Activated naive CD4-positive, alpha-beta T cell treated with anti-CD3 and anti-CD28 coated beads, Interleukin-2, amount 10 ng/mL, durations not matched to agents 7 days and 5 days (primary cell): Measurements from ENCODE around the gene PDGFA.
A peak's percentile ranks its signal among the peaks of the same experiment; 100 is the strongest.

Source experiments
- CTCF ChIA-PET: fragments of 350-600 bp; sonication (Branson Sonifier 250); formaldehyde crosslinking; loops from one replicate; lab custom pipeline; 2021; ENCODE audit warnings: antibody characterized with exemption; lab: Charles Lee
- DNase-seq: peaks from one replicate; pipeline ENCODE4 v3.0.0-alpha.2; 2020
- H3K27ac Mint-ChIP-seq: one replicate; pipeline ENCODE4 v1.8.0; 2021; ENCODE audit warnings: mild to moderate bottlenecking, moderate library complexity, mixed read lengths
- H3K27me3 Mint-ChIP-seq: one replicate; pipeline ENCODE4 v1.8.0; 2021; ENCODE audit warnings: mild to moderate bottlenecking, mixed read lengths
- H3K36me3 Mint-ChIP-seq: one replicate; pipeline ENCODE4 v1.8.0; 2021; ENCODE audit warnings: mixed read lengths
- H3K4me1 Mint-ChIP-seq: one replicate; pipeline ENCODE4 v1.8.0; 2021; ENCODE audit warnings: mixed read lengths
- H3K4me3 Mint-ChIP-seq: one replicate; pipeline ENCODE4 v1.8.0; 2021; ENCODE audit warnings: mild to moderate bottlenecking, moderate library complexity, mixed read lengths
- H3K9me3 Mint-ChIP-seq: one replicate; pipeline ENCODE4 v1.8.0; 2021; ENCODE audit warnings: mixed read lengths

PDGFA gene

DNA sequence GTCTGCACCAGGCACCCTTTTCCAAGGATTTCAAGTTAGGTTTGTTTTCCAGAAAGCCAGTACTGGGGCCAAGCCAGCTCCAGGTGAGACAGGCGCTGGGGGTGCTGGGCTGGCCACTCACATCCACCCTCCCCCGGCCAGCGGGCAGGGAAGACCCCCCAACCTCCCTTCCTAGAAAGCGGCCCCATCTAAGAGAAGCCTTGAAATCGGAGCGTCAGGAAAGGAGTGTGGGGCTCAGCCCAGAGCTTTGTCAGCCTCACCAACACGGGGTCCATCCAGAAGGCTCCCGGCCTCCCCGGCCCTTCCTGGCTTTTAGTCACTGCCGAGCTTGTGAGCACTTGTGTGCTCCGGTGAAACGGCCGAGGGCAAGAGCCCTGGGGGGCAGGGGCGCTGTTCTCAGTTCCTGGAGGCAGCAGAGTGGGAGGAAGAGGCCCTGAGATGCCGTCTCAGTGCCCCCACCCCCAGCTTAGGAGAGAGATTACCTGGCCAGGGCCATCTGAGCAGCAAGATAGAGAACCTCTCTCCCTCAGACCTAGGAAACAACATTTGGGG is 39.6 kb downstream of the PDGFA start:
- Mint-ChIP-seq H3K4me3 (no peak overlapping the region), H3K9me3 (no peaks in the 10 kb centered on the region), H3K27ac (no peak overlapping the region), H3K36me3 (no peaks in the 10 kb centered on the region), H3K27me3 (peaks cover 4% of the 10 kb centered on the region), H3K4me1 (no peaks in the 10 kb centered on the region)
- CTCF ChIA-PET = interaction anchor here (0.6 kb wide), 1 partner anchor 390 kb away, joined by 4 read pairs; no protein-coding TSS in a partner anchor
- no peak for DNase-seq

DNA sequence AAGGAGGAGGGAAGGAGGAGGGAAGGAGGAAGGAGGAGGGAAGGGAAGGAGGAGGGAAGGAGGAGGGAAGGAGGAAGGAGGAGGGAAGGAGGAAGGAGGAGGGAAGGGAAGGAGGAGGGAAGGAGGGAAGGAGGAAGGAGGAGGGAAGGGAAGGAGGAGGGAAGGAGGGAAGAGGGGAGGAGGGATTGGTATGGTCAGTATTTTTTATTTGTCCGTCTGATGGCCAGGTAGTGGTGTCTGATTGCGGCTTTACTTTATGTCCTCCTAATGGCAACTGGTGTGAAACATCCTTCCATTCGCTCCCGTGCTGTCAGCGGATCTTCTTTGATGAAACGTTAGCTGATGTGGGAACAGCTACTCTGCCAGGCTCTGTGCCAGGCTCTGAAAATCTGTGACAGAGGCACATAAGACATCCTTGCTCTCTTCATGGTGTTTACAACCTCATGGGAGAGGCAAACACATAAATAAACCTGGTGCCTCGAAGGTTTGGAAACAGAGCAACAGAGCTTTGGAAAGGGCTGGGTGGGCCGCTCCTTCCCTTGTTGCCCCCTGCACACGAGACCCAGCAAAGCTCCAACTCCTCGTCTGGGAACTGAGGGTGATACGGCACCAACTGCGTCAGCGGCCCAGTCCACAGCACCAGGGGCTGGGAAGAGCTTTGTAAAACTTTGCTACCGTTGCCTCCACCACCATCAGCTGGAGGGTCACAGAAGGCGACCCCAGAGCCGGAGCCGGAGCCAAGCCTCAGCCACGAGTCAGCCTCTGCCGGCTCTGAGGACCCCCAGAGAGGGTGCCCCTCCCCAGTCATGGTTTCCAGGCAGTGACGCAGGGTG is 40.3 kb downstream of the PDGFA start:
- no peaks in the 10 kb centered on the region for H3K9me3 Mint-ChIP-seq
- no peak for DNase-seq

DNA sequence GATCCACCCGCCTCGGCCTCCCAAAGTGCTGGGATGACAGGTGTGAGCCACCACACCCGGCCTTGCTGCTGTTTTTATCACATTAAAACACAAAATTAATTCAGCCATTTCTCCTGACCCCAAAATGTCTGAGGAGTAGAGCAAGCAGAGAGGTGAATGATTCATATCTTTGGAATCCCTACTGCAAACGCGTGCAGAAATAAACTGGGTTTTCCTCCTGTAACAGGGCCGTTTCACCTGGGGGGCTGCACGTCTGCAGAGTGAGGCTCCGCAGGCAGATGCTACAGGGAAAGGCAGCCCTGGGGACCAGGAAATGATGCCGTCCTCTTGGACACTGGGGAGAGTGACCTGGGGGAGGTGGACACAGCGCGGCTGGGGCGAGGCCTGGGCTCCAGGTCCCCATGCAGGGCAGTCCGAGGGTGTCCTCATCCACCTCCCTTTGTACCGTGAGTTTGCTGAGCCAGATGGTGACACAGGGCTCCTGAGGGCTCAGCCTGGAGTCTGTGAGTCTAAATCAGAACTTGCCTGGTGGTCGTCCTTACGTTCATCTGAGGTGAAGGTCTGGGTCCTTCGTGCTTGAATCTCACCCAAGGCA is 41.9 kb downstream of the PDGFA start:
- Mint-ChIP-seq H3K9me3 (peaks cover 2% of the 10 kb centered on the region), H3K36me3 (no peaks in the 10 kb centered on the region), H3K27ac (no peak overlapping the region), H3K4me3 (no peak overlapping the region), H3K4me1 (no peaks in the 10 kb centered on the region), H3K27me3 (peaks cover 4% of the 10 kb centered on the region)
- DNase-seq = no peak
- CTCF ChIA-PET = no interaction called here

More for the DNA sequence above, 40.3 kb downstream of the PDGFA start:
- H3K27me3 Mint-ChIP-seq = peaks cover 4% of the 10 kb centered on the region
- H3K4me1 Mint-ChIP-seq = no peaks in the 10 kb centered on the region
- no peak overlapping the region for H3K4me3 Mint-ChIP-seq
- H3K36me3 Mint-ChIP-seq = no peaks in the 10 kb centered on the region
- CTCF ChIA-PET = interaction anchor here (0.6 kb wide), 1 partner anchor 391 kb away, joined by 4 read pairs; no protein-coding TSS in a partner anchor
- no peak overlapping the region for H3K27ac Mint-ChIP-seq

DNA sequence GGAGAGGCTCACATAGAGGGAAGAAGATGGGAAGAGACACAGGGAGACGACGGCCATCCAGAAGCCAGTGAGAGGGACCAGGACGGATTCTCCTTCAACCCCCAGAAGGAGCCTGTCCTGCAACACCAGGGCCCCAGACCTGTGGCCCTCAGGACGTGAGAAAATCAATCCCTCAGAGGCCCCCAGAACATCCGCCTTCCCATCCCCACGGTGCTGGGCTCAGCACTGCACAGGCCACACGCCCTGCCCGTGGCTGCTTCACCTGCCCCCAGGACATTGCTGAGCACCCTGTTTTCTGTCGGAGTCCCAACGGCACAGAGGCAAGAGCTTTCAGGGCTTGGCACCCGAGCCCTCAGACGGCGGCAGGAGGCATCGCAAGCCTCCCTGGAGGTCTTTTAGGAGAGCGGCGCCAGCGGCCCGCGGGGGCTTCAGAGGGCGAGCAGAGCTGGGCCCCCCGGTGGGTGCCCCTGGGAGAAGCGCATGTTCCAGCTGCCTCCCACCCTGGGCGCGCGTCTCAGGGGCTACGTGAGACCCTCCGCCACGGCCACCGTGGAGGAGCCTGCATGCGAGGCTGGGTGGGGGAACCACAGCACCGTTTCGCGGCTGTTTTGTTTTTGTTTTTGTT is 42.8 kb downstream of the PDGFA start:
- Mint-ChIP-seq H3K4me3 (no peak overlapping the region), H3K36me3 (no peaks in the 10 kb centered on the region), H3K9me3 (peaks cover 2% of the 10 kb centered on the region), H3K27me3 (peaks cover 4% of the 10 kb centered on the region), H3K27ac (no peak overlapping the region), H3K4me1 (peaks cover 2% of the 10 kb centered on the region)
- CTCF ChIA-PET = no interaction called here
- no peak for DNase-seq

DNA sequence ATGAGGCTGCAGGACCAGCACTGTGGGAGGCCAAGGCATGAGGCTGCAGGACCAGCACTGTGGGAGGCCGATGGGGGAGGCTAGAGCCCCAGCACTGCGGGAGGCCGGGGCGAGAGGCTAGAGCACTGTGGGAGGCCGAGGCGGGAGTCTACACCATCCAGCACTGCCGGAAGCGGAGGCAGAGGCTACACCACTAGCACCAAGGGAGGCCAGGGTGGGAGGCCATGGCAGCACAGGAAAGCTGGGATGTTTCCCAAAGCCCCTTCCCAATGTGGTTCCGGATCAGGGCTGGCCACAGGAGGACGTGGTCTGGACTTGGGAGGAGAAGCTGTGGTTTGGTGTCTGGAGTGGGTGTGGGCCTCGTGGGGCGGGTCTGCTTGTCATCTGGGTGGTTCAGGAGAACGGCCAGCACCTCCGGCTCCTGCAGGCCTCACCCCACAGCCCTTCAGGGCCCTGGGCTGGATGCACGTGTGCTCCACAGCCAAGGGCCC is 43.6 kb downstream of the PDGFA start:
- CTCF ChIA-PET = no interaction called here
- H3K36me3 Mint-ChIP-seq = no peaks in the 10 kb centered on the region
- H3K9me3 Mint-ChIP-seq = peaks cover 2% of the 10 kb centered on the region
- no peak overlapping the region for H3K4me3 Mint-ChIP-seq
- H3K4me1 Mint-ChIP-seq = peaks cover 2% of the 10 kb centered on the region
- H3K27me3 Mint-ChIP-seq = peaks cover 4% of the 10 kb centered on the region
- DNase-seq = no peak
- no peak overlapping the region for H3K27ac Mint-ChIP-seq

DNA sequence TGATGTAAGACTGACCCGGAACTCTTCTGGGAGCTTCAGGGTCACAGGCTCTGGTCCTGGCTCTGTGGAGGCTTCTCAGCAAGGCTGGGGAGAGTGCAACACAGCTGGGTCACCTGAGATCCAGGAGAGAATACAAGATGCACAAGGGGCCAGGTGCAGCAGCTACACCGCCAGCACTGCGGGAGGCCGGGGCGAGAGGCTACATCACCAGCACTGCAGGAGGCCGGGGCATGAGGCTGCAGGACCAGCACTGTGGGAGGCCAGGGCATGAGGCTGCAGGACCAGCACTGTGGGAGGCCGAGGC is 44.3 kb downstream of the PDGFA start:
- H3K4me3 Mint-ChIP-seq = no peak overlapping the region
- peaks cover 2% of the 10 kb centered on the region for H3K9me3 Mint-ChIP-seq
- CTCF ChIA-PET = no interaction called here
- no peak for DNase-seq
- H3K36me3 Mint-ChIP-seq = no peaks in the 10 kb centered on the region
- peaks cover 4% of the 10 kb centered on the region for H3K27me3 Mint-ChIP-seq
- H3K27ac Mint-ChIP-seq = no peak overlapping the region
- peaks cover 2% of the 10 kb centered on the region for H3K4me1 Mint-ChIP-seq

DNA sequence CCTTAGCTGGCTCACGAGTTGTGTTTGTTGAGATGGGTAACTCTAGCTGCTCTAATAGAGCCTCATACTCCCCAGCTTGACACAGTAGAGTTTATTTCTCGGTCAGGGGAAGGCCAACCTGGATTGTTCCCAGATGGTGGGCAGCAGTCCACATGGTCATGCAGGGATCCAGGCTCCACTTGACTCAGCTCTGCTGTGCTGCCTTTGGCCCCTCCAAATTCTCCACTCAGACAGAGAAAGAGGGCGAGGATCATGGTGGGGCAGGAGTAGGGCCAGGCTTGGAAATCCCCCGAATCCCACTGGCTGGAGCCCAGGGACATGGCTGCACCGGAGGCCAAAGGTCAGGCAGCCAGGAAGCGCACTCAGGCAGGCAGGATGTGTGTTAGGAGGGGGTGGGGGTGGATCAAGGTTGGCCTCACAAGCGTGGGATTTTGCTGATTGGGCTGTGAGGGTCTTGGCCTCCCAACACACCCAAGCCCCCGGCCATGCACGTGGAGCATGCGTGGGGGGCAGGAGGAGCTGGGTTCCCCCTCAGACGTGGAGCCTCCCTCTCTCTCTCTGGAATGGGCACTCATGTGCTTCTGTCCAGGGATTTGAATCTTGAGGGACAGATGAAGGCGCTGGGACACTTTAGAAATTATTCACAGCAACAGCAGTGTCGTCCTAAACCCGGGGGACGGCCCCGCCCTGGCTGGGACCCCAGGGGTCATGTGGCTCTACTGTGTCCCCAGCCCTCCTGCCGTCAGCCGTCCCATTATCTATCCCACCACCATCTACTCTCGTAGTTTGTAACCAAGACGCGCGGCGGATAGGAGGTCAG is 44.8 kb downstream of the PDGFA start:
- no peaks in the 10 kb centered on the region for H3K36me3 Mint-ChIP-seq
- peaks cover 2% of the 10 kb centered on the region for H3K9me3 Mint-ChIP-seq
- H3K4me1 Mint-ChIP-seq = peaks cover 2% of the 10 kb centered on the region
- H3K27ac Mint-ChIP-seq = no peak overlapping the region
- CTCF ChIA-PET = no interaction called here
- no peak overlapping the region for H3K4me3 Mint-ChIP-seq
- no peaks in the 10 kb centered on the region for H3K27me3 Mint-ChIP-seq
- no peak for DNase-seq

DNA sequence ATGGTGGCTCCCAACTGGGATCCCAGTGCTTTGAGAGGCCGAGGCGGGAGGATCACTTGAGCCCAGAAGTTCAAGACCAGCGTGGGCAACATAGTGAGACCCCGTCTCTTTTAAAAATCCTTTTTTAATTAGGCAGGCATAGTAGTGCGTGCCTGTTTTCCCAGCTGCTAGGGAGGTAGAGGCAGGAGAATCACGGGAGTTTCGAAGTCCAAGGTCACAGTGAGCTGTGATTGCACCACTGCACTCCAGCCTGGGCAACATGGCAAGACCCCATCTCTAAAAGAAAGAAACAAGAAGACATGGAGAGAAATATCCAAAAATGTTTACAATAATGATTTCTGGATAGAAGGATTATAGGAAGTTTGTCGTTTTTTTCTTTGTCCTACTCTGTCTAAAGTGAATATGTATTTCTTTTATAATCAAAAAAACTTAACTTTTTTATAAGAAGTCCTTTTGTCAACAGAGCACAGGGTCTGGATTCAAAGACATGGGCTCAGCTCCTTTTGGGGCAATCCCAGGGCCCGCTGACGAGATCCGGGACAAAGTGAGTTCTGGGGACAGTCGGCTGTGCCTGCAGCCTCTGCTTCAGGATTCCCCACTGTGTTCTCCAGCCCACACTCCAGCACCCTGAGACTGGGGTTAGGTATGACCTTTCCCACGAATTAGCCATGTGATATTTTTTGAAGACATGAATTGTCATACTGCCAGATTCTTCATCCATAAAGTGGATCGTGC is 45.6 kb downstream of the PDGFA start:
- H3K27ac Mint-ChIP-seq = no peak overlapping the region
- peaks cover 2% of the 10 kb centered on the region for H3K9me3 Mint-ChIP-seq
- H3K4me3 Mint-ChIP-seq = no peak overlapping the region
- H3K4me1 Mint-ChIP-seq = peaks cover 2% of the 10 kb centered on the region
- no peaks in the 10 kb centered on the region for H3K36me3 Mint-ChIP-seq
- CTCF ChIA-PET = no interaction called here
- DNase-seq = no peak
- no peaks in the 10 kb centered on the region for H3K27me3 Mint-ChIP-seq

DNA sequence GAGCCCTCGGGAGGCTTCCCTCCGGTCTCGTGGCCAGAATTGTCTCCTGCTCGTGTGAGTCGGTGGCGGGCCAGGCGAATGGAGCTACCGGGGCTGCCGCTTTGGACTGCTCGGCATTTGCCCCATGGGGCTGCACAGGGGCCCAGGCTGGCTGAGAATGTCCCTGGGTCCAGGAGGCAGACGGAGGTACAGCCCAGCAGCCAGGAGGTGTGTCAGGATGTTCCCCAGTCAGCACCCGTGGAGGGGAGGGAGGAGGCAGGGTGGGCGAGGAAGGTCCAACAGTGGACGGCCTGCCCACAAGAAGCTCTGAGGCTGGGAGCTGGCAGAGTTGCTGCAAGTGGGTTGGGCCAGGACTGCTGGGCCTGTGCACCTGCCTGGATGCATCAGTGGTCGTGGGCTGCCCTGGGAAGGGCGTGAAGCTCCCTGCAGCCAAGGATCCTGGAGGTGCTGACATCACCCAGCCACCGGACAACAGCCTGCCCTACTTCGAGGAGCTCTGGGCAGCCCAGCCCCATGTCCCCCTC is 46.4 kb downstream of the PDGFA start:
- peaks cover 8% of the 10 kb centered on the region for H3K9me3 Mint-ChIP-seq
- peaks cover 2% of the 10 kb centered on the region for H3K4me1 Mint-ChIP-seq
- H3K27me3 Mint-ChIP-seq = no peaks in the 10 kb centered on the region
- H3K27ac Mint-ChIP-seq = no peak overlapping the region
- no peaks in the 10 kb centered on the region for H3K36me3 Mint-ChIP-seq
- H3K4me3 Mint-ChIP-seq = no peak overlapping the region
- peak; percentile 15 for DNase-seq
- CTCF ChIA-PET = no interaction called here

DNA sequence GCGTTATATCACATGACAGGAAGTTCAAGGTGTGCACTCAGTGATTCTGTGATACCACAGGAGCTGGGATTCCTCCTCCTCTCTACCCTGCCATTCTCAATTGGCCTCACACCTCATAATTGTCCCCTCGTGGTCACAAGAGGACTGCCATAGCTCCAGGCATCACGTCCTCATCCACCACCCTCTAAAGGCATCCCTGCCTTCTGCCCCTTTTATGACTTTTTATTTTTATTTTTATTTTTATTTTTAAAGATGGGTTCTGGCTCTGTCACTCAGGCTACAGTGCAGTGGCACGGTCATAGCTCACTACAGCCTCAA is 47.0 kb downstream of the PDGFA start:
- CTCF ChIA-PET = no interaction called here

DNA sequence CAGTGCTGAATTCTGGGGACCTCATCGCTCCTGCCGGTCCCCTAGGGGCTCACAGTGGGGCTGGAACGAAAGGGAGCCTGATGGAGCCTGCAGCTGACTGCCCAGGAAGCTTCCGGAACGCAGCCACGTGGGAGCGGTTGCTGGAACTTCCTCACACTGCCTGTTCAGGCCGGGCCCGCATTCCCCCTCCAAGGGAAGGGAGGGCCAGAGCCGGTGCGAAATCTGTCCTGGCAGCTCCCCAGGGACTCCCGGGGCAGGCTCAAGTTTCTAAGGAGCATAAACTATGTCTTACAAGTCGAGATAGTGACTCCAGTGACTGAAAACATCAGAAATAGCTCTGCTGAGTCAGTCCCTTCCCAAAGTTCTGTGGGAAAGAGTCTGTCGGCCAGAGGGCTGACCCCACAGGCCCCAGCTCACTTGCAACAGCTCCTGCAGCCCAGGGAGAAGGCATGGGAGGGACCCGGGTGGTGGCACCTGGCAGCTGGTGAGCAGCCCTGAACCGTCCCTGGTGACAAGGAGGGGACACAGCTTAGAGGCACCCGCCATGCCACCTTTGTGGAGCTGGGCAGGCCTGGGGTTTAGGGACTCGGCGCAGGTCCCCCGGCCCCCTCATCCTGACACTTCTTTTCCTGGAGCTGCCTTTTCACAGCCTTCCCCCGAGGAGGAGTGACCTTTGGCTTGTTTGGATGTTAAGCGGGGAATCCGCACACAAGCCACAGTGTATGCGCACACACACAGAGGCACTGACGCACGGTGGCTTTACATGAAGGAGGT is 47.6 kb downstream of the PDGFA start:
- DNase-seq = peak; percentile 19
- H3K9me3 Mint-ChIP-seq = peaks cover 16% of the 10 kb centered on the region
- no peaks in the 10 kb centered on the region for H3K36me3 Mint-ChIP-seq
- H3K27me3 Mint-ChIP-seq = no peaks in the 10 kb centered on the region
- H3K4me3 Mint-ChIP-seq = no peak overlapping the region
- CTCF ChIA-PET = no interaction called here
- H3K4me1 Mint-ChIP-seq = peaks cover 2% of the 10 kb centered on the region
- H3K27ac Mint-ChIP-seq = no peak overlapping the region

More for the DNA sequence above, 47.0 kb downstream of the PDGFA start:
- Mint-ChIP-seq H3K27ac (no peak overlapping the region), H3K36me3 (no peaks in the 10 kb centered on the region), H3K4me1 (peaks cover 2% of the 10 kb centered on the region), H3K27me3 (no peaks in the 10 kb centered on the region), H3K9me3 (peaks cover 15% of the 10 kb centered on the region), H3K4me3 (no peak overlapping the region)
- DNase-seq = no peak

DNA sequence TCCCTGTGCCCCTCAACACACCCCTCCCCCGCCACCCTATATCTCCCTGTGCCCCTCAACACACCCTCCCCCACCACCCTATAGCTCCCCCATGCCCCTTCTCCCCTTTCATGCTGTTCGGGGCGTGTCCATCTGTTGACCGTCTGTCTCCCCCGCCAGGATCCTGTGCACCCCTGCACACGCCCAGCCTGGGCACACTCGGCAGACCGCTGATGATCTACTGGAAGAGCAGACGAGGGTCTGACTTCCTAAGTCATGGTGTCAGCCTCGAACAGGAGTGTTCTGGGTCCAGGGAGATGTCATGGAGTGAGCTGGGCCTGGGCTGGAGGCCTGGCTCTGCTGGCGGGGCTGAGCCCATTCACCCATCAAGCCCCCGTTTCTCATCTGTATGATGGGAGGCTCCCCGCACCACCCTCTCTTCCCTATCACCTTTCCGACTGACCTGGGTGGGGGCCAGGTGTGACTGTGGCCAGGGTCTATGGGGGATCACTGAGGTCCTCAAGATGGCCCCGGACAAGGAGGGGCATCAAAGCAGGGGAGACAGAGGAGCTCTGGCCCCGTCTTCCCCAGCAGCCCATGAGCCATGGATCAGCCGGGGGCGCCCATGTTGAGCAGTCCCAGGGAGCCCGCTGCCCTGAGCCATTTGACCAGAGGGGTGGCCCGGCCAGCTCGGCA is 48.3 kb downstream of the PDGFA start:
- H3K36me3 Mint-ChIP-seq = no peaks in the 10 kb centered on the region
- H3K27me3 Mint-ChIP-seq = no peaks in the 10 kb centered on the region
- DNase-seq = peak; percentile 16
- CTCF ChIA-PET = no interaction called here
- H3K9me3 Mint-ChIP-seq = peaks cover 16% of the 10 kb centered on the region
- H3K4me3 Mint-ChIP-seq = no peak overlapping the region
- no peak overlapping the region for H3K27ac Mint-ChIP-seq
- H3K4me1 Mint-ChIP-seq = peaks cover 2% of the 10 kb centered on the region
